Hepatocyte (in vitro differentiated cells): ENCODE data around the gene NTRK3.

Experiments
- CTCF ChIP-seq: fragments of 200-600 bp; sonication (generic); IDR thresholded peaks from 2 replicates; pipeline ENCODE4 v1.5.1; 2016; ENCODE audit warnings: antibody characterized with exemption, mild to moderate bottlenecking; ENCODE audit not compliant: poor library complexity
- EZH2phosphoT487 ChIP-seq: fragments of 200-600 bp; sonication (generic); IDR thresholded peaks from one replicate; pipeline ENCODE4 v1.6.1; 2018; ENCODE audit warnings: antibody characterized with exemption, mild to moderate bottlenecking, low read depth, moderate library complexity; ENCODE audit not compliant: unreplicated experiment, severe bottlenecking

- TF ChIP-seq CTCF (no peak), EZH2phosphoT487 (no peak)
These were observed 156.4 kb downstream of the NTRK3 start for GRCh38 chr15:88100181-88100580.
